Fibroblast of skin of right quadriceps (primary cell): ENCODE measurements around the gene ZNF573.

Source experiments
- DNase-seq: peaks from one replicate; pipeline ENCODE4 v3.0.0-alpha.2; 2013

ZNF573 gene

DNA sequence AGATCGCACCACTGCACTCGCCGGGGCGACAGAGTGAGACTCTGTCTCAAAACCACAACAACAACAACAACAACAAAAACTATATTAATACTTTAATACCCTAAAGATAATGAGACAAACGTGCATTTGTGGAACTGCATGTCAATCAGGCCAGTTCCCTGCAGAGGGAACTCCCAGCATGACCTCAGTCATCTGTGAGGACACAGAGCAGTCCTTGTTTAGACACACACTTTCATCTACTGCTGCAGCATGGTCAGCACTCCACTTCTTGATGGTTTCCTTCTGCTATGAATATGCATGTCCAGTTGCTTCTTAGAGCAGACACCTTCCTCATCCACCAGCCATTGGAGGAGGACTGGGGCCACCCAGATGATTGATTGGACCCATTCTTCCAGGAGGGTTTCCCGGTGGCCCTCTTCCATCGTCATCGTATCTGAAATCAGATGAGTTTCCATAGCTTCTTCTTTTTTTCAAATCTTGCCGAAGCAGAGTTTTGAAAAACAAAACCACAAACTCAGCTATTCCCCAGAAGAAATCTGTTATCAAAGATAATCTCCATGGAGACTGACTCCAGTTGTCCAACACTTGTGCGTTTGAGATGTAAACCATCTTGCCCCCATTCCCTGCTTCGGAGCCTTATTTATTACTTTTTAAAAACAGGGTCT is 86.3 kb downstream of the ZNF573 start:
- no peak for DNase-seq

DNA sequence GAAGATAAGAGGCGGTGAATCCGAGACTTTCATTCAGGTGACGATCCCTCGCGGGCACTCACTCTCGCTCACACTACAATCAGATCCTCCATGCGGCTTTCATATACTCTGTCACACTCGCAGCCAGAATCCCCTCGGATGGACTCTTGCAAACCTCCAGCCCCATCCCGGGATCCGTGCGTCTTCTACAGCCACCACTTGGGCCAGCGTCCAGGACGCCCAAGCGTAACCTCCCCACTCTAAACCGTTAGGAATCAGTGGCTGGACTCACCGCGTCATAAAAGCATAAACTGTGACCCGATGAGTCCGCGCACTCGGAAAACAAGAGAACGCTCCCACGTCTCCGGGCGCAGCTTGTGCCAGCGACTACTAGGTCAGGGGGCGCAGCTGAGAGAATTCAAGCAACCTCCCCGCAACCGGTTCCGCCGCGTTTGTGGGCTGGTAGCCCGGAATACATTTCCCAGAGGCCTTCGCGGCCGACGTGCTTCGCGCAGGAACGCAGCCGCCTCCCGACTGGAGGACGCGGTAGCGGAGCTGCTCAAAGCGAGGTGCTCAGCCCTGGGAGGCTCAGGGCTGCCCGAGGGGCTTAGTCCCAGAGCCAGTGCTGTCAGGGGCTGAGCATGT is 87.4 kb downstream of the ZNF573 start:
- DNase-seq, result peak; percentile 78
